BLaER1 (cell line): ENCODE data around the gene IRF7.
A peak's percentile ranks its signal among the peaks of the same experiment; 100 is the strongest.

Source experiments
- H3K27ac ChIP-seq: shearing (Covaris generic); formaldehyde crosslinking; 2 replicates; pipeline ENCODE4 v1.8.1; 2022
- H3K27me3 ChIP-seq: shearing (Covaris generic); formaldehyde crosslinking; 2 replicates; pipeline ENCODE4 v1.8.1; 2022
- H3K36me3 ChIP-seq: shearing (Covaris generic); formaldehyde crosslinking; 2 replicates; pipeline ENCODE4 v1.8.1; 2022
- H3K4me1 ChIP-seq: shearing (Covaris generic); formaldehyde crosslinking; 2 replicates; pipeline ENCODE4 v1.8.1; 2022
- H3K4me2 ChIP-seq: shearing (Covaris generic); formaldehyde crosslinking; 2 replicates; pipeline ENCODE4 v1.8.1; 2022
- H3K4me3 ChIP-seq: shearing (Covaris generic); formaldehyde crosslinking; 2 replicates; pipeline ENCODE4 v1.8.1; 2022
- H3K9ac ChIP-seq: shearing (Covaris generic); formaldehyde crosslinking; 2 replicates; pipeline ENCODE4 v1.8.1; 2022
- H3K9me3 ChIP-seq: shearing (Covaris generic); formaldehyde crosslinking; 2 replicates; pipeline ENCODE4 v1.8.1; 2022
- H4K20me1 ChIP-seq: shearing (Covaris generic); formaldehyde crosslinking; 2 replicates; pipeline ENCODE4 v1.8.1; 2022
- Cebpa-rat ChIP-seq: shearing (Covaris generic); IDR thresholded peaks from 2 replicates; pipeline ENCODE4 v1.8.1; 2022

The IRF7 gene

DNA sequence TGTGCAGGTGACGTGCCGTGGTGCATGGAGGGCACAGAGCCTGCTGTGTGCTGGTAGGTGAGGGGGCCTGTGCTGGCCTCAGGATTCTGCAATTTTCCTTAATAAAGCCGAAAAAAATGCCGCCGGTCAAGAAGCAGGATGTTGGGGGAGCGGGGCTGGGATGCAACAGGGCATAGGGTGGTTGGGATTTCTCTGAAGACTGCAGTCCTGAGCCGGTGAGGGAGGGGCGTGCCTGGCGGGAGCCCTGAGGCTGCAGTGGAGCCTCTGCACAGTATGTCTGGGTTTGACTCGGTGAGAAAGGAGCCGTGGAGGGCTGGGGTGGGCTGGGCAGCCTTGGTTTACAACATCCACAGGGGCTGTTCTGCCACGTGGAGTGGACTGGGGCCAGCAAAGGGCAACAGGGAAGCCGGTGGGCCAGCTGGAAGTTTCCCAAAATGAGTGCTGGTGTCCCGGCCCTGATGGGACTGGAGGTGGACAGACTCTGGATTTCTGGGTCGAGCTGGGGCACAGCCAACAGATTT, 7.7 kb upstream of the IRF7 start:
- Histone ChIP-seq H4K20me1 (peaks cover 34% of the 10 kb centered on the region), H3K4me3 (no peak overlapping the region), H3K4me1 (peaks cover 21% of the 10 kb centered on the region), H3K9ac (no peak overlapping the region), H3K27me3 (peaks cover 34% of the 10 kb centered on the region), H3K9me3 (peaks cover 5% of the 10 kb centered on the region; the same call in 1 of the 2 replicates), H3K4me2 (no peak overlapping the region), H3K27ac (no peak overlapping the region), H3K36me3 (peaks cover 12% of the 10 kb centered on the region; the same call in 1 of the 2 replicates)
- TF ChIP-seq Cebpa-rat, result no peak

DNA sequence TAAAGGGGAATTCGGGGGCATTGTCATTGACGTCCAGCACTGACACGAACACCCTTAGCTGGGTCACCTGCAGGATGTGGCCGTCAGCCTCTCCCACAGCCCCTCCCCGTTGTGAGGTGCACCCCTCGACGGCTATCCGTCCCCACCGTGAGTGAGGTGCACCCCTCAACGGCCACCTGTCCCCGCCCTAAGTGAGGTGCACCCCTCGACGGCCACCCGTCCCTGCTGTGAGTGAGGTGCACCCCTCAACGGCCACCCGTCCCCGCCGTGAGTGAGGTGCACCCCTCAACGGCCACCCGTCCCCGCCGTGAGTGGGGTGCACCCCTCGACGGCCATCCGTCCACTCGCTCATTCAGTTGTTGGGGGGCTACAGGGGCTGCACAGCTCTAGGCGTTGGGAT, 6.1 kb upstream of the IRF7 start:
- H3K4me1 ChIP-seq, result peaks cover 17% of the 10 kb centered on the region

DNA sequence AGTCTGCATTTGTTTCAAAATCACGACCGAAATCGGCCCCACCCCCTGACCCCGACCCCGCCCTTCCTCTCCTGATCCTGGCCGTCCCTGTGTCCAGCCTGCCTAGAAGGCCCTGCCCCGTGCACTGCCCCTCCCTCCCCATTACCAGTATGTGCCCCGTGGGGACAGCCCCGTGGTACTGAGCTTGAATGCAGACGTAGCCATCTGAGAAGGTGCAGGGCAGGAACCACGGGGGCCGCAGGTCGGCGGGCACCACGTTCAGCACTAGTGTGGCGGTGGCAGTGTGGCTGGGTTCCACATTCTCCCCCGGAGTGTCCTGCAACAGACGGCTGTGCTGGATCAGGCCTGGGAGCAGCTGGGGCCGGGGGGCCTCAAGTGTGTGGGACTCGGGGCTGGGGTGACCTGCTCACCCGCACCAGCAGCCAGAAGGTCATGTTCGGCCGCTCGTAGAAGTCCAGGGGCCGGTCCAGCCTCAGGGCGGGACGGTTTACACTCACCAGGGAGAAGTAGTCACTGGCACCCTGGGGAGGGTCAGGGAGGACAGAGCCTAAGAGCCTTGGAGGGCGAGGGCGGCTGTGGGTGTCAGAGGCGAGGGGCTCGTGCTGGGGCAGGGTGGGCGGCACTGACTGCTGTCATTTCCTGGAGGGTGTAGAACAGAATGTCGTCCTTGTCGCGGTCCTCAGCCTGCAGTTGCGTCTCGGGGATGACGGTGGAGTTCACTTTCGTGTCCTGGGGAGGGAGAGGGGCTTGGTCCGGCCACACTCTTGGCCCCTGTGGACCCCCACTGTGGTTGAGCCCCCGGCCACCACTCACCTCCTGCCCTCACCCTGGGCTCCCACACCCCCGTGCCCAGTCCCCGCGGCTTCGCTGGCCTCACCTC, 5.4 kb upstream of the IRF7 start:
- no peak overlapping the region for H3K27ac ChIP-seq
- peaks cover 23% of the 10 kb centered on the region for H3K4me1 ChIP-seq
- no peak overlapping the region for H3K4me2 ChIP-seq

More for the DNA sequence above, 6.1 kb upstream of the IRF7 start:
- no peak overlapping the region for H3K4me2 ChIP-seq
- peaks cover 20% of the 10 kb centered on the region for H3K27me3 ChIP-seq
- peaks cover 20% of the 10 kb centered on the region; the same call in 1 of the 2 replicates for H3K36me3 ChIP-seq
- H3K9ac ChIP-seq, result no peak overlapping the region
- no peak overlapping the region for H3K27ac ChIP-seq
- no peak for TF ChIP-seq Cebpa-rat
- H3K9me3 ChIP-seq, result no peaks in the 10 kb centered on the region
- no peak overlapping the region for H3K4me3 ChIP-seq
- H4K20me1 ChIP-seq, result peaks cover 24% of the 10 kb centered on the region

DNA sequence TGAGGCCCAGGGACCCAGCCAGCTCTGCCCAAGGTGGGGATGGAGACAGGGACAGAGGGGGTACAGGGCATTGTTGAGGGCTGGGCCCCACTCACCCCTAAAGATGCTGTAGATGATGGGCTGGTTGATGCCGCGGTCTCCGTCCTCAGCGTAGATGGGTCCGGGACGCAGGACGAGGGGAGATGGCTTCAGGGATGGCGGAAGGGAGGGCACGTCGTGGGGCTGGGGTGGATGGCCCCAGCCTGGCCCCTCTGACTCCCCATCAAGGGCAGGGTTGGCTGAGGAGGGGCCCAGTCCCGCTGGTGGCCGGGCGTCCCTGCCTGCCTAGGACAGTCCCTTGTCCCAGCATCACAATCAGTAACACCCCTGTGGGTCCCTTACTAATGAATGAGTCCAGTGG, 4.5 kb upstream of the IRF7 start:
- TF ChIP-seq Cebpa-rat, result no peak
- H4K20me1 ChIP-seq, result peaks cover 15% of the 10 kb centered on the region
- no peak overlapping the region for H3K27ac ChIP-seq
- peaks cover 18% of the 10 kb centered on the region for H3K4me1 ChIP-seq
- H3K36me3 ChIP-seq, result peaks cover 20% of the 10 kb centered on the region; the same call in 1 of the 2 replicates
- H3K4me3 ChIP-seq, result no peak overlapping the region
- peaks cover 4% of the 10 kb centered on the region for H3K27me3 ChIP-seq
- no peak overlapping the region for H3K9ac ChIP-seq
- H3K9me3 ChIP-seq, result no peaks in the 10 kb centered on the region
- no peak overlapping the region for H3K4me2 ChIP-seq

More for the DNA sequence above, 5.4 kb upstream of the IRF7 start:
- Histone ChIP-seq H3K9ac (no peak overlapping the region), H3K9me3 (no peaks in the 10 kb centered on the region), H4K20me1 (peaks cover 20% of the 10 kb centered on the region), H3K27me3 (peaks cover 14% of the 10 kb centered on the region), H3K36me3 (peaks cover 20% of the 10 kb centered on the region; the same call in 1 of the 2 replicates), H3K4me3 (no peak overlapping the region)
- no peak for TF ChIP-seq Cebpa-rat

DNA sequence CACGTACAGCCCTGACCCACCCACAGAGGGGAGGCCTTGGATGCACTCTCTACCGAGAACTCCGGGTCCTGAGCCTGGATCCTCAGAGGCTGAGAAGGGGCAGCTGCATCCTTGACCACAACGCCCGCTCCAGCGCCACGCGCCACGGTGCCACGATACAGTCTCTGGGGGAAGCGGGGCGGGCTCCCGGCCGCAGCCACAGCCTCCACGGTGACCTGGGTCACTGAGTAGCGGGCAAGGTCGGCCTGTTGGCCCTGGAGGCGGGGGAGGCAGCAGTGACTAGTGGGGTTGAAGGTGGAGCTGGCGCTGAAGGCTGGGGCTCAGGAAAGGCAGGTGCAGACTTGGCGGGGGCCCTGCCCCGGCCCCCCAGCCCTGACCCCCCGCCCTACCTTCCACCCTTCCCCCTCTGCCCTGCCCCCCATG, 3.9 kb upstream of the IRF7 start:
- no peaks in the 10 kb centered on the region for H3K9me3 ChIP-seq
- H3K27me3 ChIP-seq, result no peaks in the 10 kb centered on the region; the same call in 1 of the 2 replicates
- H3K4me1 ChIP-seq, result peaks cover 23% of the 10 kb centered on the region
- no peak overlapping the region for H3K9ac ChIP-seq
- H4K20me1 ChIP-seq, result peaks cover 15% of the 10 kb centered on the region
- no peak for TF ChIP-seq Cebpa-rat
- H3K4me2 ChIP-seq, result no peak overlapping the region
- H3K4me3 ChIP-seq, result no peak overlapping the region
- H3K27ac ChIP-seq, result no peak overlapping the region
- peaks cover 23% of the 10 kb centered on the region; the same call in 1 of the 2 replicates for H3K36me3 ChIP-seq

DNA sequence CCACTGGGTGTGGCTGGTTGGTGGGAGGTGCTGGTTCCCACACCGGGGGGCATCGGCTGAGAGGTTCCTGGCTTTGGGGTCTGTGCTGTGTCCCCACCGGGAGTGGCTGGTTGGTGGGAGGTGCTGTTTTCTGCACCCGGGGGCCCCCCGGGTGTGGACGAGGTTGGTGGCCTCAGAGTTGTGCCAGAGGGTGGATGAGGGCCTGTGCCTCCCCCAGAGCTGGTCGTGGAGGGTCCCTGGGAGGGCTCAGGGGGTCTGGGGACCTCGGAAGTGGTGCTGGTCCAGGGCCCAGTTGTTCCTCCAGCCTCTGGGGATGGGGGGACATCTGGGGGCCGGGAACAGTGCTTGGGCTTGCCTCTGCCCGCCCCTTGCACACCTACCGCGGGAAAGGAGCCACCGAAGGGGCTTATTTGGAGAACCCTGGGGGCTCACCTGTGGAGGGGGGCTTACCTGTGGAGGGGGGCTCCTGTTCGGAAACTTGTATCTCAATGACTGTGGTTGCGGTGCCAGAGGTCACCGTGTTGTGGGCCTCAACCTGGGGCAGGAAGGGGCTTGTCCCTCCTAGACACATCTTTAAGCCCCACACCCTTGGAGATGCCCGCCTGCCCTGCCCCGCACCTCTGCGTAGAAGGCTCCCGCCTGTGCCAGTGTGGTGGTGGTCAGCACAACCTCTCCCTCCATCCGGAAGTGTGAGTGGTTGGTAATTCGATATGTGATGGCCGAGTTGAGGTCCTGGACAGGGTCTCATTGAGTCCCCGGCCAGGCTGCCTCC, 3.3 kb upstream of the IRF7 start:
- Histone ChIP-seq H3K9me3 (no peaks in the 10 kb centered on the region), H3K36me3 (peaks cover 29% of the 10 kb centered on the region), H3K4me2 (no peak overlapping the region), H3K27me3 (no peaks in the 10 kb centered on the region), H3K4me1 (peaks cover 29% of the 10 kb centered on the region), H3K27ac (no peak overlapping the region), H3K4me3 (no peak overlapping the region), H3K9ac (no peak overlapping the region), H4K20me1 (peaks cover 15% of the 10 kb centered on the region)
- no peak for TF ChIP-seq Cebpa-rat

DNA sequence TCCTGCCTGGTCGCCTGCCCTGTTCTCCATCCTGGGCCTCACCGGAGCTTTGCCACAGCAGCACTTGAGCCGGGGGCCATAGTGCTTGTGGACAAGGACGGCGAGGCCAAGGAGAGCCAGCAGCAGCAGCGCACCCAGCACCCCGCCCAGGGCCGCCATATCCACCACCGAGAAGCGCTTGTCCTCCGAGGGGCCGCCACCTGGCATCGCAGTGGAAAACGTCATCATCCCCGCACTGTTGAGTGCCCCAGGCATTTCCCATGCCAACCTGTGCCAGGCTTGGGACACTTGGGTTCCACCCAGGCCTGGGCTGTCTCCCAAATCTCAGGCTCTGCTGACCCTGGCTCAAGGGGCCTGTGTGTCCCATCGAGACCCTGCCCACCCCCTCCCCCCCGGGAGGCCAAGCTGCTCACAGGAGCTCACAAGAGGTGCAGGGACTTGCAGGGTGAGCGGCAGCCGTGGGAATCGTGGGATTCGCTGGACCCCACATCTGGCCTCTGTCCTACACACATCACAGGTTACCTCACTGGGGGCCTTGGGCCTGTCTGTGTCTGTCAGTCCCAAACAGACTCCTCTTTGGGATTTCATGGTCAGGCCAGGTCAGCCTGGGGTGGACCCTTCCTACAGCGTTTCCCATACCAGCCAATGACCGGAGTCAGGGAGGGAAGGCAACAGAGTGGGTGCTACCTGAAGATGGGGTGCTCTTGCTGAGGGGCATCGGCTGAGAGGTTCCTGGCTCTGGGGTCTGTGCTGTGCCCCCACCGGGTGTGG, 2.3 kb upstream of the IRF7 start:
- no peaks in the 10 kb centered on the region for H3K9me3 ChIP-seq
- H3K27ac ChIP-seq, result no peak overlapping the region
- no peak overlapping the region for H3K4me2 ChIP-seq
- no peak overlapping the region for H3K9ac ChIP-seq
- H3K36me3 ChIP-seq, result peaks cover 33% of the 10 kb centered on the region
- H3K27me3 ChIP-seq, result no peaks in the 10 kb centered on the region
- TF ChIP-seq Cebpa-rat, result no peak
- peaks cover 24% of the 10 kb centered on the region for H4K20me1 ChIP-seq
- H3K4me3 ChIP-seq, result no peak overlapping the region
- H3K4me1 ChIP-seq, result peaks cover 36% of the 10 kb centered on the region

DNA sequence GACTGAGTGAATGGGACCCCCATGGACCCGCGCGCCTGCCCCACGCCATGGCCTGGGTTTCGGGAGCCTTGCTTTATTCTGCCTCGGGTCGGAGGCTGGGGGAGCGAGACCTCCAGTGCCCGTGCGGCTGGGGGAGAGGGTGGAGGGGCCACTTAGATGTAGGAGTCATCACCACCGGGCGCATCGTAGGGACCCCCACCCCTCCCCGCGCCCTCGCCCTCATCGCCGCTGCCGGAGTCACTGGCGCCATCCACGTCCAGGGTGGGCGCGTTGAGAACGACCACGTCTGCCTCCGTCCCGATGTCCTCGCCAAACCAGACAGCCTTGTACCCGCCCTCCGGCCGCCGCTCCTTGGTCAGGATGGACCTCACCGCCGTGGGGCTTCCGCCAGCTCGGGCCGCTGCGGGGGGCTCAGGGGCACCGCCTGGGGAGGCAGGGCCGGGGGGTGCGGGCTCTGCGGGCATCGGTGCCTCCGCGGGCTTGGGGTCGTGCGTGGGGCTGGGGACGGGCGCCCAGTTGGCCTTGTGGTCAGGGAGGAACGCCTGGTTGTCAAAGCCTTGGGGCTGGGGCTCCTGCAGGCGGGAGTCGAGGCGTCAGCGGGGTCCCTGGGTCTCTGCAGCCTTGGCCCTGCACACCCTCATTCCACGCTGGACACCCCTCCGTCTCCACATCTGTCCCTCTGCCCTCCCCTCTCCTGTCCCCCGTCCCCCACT, 1.6 kb upstream of the IRF7 start:
- H3K27me3 ChIP-seq, result no peaks in the 10 kb centered on the region
- peak overlapping the region; percentile 100 for H3K4me2 ChIP-seq
- no peak for TF ChIP-seq Cebpa-rat
- peak overlapping the region; percentile 85; the same call in 1 of the 2 replicates for H3K27ac ChIP-seq
- H3K4me3 ChIP-seq, result no peak overlapping the region
- H3K4me1 ChIP-seq, result peaks cover 43% of the 10 kb centered on the region
- peaks cover 31% of the 10 kb centered on the region for H4K20me1 ChIP-seq
- peaks cover 41% of the 10 kb centered on the region for H3K36me3 ChIP-seq
- H3K9ac ChIP-seq, result peak overlapping the region; percentile 82; the same call in 1 of the 2 replicates
- H3K9me3 ChIP-seq, result no peaks in the 10 kb centered on the region
